NAMALWA (cell line): ENCODE data around the gene TELO2.

Experiments
- DNase-seq: peaks from one replicate; pipeline ENCODE4 v3.0.0-alpha.2; 2015; ENCODE audit warnings: low spot score

The TELO2 gene

GRCh38 chr16:1537138-1537577, 44.0 kb downstream of the TELO2 start:
- DNase-seq, result no peak

DNA sequence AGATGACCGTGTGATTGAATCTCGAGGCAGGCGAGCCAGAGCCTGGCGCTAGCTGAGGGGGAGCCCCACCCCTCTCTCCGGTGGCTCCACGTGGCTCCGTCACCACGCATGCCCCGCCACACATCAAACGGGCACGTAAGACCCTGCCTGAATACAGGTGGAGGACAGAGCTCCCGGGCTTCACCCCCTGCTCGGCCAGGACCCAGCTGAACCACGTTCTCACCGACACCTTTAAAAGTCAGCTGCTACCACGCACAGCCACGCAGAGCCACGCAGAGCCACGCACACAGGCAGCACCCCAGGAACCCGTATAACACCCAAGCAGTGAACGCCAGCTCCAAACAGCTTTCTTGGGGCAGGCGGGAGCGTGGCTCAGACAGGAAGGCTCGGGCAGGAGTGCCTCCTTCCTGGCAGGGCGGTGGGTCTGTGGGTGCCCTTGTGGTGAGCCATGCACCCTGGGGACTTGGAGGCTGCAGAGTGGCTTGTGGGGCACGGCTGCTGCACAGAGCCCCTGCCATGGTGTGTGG, 44.7 kb downstream of the TELO2 start:
- DNase-seq, result no peak

- DNase-seq, result peak; percentile 59
Observed at GRCh38 chr16:1538804-1539520, 45.8 kb downstream of the TELO2 start.

DNA sequence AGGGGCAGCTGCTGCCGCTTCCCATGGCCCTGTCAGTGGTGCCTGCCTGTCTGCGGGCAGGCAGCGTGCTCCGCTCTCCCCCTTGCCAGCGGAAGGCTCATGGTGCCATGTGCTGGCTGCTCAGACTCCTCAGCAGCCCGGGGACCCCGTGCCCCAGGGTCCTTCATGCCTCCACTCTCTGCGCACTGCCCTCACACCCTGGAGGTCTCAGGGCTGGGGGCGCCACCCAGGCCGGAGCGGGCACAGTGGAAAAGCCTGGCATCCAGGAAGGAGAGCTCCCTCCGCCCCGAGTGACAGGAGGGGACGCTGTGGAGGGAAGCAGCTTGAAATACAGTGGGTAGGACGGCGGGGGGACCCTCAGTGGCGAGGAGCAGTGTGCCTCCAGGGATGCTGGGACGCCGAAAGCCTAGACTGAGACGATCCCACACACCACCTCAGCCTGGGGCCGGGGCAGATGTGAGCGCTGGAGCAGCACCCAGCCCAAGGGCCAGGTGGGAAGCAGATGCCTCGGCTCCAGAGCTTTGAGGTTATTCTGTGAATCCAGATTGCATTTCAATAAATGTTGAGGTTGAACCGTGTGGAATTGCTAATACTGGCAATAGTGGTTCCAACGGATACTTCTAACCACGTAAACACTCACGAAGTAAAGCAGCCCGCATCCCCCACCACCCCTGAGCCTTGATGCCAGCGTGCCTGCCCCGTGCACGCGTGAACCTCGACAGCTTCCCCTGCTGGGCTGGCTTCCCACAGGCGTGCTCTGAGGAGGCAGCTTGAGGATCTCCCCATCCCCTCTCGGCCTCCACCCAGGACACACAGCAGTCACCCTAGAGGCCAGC, 46.8 kb downstream of the TELO2 start:
- no peak for DNase-seq

DNA sequence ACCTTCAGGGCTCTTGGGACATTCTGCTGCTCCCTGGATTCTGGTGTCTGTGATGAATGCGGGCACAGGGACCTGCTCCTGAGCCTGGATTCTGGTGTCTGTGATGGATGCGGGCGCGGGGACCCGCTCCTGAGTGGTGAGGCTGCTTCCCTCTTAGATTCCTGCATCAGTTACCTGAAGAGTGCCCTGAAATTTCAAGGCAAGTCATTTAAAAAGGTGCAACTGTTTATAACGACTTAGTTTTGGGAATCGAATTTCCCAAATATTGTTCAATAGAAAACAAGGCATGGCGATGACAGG, 47.3 kb downstream of the TELO2 start:
- no peak for DNase-seq

DNA sequence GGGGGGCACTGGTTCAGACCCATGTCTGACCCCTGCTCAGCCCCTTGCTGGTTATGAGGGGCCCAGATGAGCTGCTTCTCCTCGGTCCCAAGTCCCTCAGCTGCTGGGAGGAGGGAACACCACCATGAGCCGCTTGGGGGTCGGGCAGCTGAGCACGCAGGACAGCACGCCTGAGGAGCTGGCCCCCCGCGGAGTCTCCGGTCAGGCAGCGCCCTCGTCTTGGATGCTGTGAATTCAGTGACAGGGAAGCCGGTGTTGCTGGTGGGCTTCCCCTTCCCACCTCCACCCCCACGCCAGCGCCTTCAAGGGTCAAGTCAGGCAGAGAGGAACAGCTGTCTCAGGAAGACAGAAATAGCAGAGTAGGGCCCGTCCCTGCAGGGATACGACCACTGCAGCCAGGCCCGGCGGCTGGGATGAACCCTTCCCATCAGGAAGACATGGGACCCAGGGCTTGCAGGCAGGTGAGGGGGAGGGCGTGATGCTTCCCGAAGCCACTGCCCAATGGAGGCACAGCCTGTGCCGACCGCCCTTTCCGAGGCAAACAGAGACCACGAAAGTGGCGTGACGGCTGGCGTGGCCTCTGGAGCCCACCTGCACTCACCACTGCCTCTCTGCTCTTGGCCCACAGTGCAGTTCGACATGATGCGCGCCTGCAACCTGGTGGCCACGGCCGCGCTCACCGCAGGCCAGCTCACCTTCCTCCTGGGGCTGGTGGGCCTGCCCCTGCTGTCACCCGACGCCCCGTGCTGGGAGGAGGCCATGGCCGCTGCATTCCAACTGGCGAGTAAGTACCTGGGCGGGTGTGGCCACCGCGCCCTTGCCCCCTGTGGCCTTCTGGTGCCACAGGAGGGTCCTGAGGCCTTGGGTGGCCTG, 48.4 kb downstream of the TELO2 start:
- DNase-seq, result no peak

GRCh38 chr16:1542166-1542500, 49.0 kb downstream of the TELO2 start:
- no peak for DNase-seq

DNA sequence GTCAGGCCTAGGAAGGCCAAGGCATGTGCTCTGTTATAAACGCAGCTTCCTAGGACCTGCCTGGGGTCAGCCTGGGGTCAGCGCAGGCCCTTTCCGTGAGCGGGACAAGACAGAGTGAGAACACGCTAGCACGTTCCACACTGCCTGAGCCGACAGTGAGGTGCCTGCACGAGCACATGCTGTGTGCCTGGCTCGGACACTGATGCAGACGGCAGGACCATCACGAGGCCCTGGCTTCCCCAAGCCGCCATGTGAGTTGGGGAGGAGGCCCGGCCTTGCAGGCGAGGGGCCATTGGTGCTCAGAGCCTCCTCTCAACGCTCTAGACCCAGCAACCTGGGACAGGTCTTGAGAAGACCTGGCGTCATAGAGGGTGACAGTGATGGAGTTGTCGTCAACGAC, 49.4 kb downstream of the TELO2 start:
- DNase-seq, result no peak

DNA sequence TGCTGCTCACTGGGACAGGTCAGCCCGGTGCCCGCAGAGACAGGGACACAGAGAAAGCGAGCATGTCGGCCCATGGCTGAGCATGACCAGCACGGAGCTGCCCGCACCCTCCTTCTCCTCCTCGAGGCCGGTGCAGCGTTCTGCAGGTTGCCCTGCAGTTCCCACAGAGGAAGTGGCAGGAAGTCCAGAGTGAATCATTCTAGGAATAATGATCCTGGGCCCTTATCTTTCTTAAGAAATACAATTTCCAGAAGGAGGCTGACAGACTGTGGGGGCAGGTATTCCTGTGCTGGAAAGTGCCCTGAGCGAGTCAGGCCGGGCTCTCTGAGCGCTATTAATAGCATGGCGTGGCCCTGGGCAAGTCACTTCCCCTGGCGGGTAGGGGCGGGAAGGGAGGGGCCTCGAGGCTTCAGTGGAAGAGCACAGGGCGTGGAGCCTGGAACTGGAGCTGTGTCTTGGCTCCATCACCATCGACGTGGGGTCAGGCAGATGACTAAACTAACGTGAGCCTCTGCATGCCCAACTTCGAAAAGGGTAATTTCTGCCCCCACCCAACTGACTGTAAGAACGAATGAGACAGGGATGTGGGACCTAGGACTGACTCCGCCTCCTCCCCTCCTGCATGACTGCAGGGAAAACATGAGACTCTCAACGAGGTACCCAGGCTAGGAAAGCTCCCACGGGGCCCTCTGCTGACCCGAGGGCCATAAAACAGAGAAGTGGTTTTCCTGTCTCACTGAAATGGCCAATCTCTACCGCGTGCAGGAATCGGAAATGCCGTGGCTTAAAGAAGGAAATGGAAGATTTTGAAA, 50.1 kb downstream of the TELO2 start:
- DNase-seq, result peak; percentile 19

- no peak for DNase-seq
Observed at GRCh38 chr16:1545044-1546040, 52.2 kb downstream of the TELO2 start.

DNA sequence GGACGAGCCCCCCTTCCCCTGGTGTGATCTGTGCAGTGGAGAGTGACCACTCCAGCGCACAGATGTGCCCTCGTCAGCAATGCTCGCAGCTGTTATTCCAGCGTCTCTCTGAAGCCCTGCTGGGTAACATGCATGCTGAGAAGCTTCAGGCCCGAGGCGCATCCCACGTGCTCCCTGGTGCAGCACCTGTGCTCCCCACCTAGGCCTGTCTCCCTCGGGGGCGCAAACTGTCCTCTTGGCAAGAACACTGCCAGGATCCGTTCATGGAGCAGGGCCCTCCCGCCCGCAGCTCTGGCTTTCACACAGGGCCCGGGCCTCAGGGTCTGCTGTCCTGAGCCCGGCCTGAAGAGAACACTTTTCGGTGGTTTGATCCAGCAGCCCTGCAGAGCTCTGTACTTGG, 53.3 kb downstream of the TELO2 start:
- DNase-seq, result no peak

- DNase-seq, result no peak
Observed at GRCh38 chr16:1548233-1548632, 55.1 kb downstream of the TELO2 start.

- no peak for DNase-seq
Observed at GRCh38 chr16:1548727-1549126, 55.6 kb downstream of the TELO2 start.

DNA sequence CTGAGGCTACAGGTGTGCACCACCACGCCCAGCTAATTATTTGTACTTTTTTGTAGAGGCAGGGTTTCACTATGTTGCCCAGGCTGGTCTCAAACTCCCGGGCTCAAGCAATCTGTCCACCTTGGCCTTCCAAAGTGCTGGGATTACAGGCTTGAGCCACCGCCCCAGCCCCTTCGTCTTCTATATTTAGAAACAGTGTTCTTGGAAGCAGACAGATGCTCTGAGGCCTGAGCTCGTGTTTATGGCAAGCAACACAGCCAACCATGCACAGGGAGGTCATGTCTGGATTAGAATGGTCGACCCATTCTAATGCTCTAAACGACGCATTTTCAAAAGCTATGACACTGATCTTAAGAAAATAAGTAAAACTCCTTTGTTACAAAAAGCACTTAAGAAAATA, 56.9 kb downstream of the TELO2 start:
- DNase-seq, result no peak

DNA sequence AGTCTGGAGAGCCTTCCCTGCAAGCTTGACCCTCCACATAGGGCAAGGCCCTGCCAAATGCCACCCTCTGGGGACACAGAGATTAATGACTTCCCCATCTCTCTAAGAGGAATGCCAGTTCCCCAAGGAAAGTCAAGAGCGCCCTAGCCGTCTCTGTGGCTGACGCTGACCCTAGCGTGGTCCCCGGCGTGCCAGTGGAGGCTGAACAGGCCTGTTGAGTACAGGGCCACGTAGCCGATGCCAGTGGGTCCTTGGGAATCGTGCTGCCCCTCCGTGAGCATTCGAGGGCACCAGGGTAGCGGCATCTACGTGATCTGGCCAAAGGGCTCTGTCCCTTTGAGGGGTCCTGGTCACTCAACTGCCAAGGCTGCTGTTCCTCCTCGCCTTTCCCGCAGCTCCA, 57.5 kb downstream of the TELO2 start:
- no peak for DNase-seq

- no peak for DNase-seq
Observed at GRCh38 chr16:1551166-1551565, 58.0 kb downstream of the TELO2 start.

DNA sequence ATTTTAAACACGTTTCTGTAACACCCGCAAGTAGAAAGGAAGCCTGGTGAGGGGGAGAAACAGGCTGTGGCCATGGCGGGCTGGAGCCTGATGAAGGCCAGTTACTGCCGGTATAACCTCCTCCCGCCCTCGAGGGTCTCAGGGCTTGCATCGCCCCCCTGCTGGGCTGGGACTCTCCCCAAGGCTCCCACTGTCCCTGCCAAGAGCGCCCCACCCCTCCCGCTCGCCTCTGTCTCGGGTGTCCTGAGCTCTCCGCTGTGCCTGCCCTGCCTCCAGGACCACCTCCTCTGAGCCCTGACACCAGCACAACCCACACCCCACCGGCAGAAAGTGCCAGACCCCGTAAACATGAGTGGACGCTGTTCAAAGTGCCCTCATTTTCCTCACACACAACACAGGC, 59.0 kb downstream of the TELO2 start:
- DNase-seq, result no peak

- no peak for DNase-seq
Observed at GRCh38 chr16:1553946-1554825, 61.0 kb downstream of the TELO2 start.

DNA sequence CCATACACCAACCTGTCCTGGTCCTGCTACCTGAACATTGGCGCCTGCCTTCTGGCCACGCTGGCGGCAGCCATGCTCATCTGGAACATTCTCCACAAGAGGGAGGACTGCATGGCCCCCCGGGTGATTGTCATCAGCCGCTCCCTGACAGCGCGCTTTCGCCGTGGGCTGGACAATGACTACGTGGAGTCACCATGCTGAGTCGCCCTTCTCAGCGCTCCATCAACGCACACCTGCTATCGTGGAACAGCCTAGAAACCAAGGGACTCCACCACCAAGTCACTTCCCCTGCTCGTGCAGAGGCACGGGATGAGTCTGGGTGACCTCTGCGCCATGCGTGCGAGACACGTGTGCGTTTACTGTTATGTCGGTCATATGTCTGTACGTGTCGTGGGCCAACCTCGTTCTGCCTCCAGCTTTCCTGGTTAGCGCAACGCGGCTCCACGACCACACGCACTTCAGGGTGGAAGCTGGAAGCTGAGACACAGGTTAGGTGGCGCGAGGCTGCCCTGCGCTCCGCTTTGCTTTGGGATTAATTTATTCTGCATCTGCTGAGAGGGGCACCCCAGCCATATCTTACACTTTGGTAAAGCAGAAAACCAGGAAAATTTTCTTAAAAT, 61.8 kb downstream of the TELO2 start:
- DNase-seq, result no peak
